MCF 10A (cell line): ENCODE data around the gene NET1. TPM values are rescaled to one million over a fixed set of nuclear protein-coding genes. Genes with fewer than 3 reads are reported as not detected.

ENCODE experiments used
- BruUV-seq: library from RNA; stranded (reverse); fragments of 400-500 nt; replicated peaks from 2 replicates; lab custom pipeline; 2021; lab: Mats Ljungman, UMichigan
- CTCF ChIA-PET: fragments of 300-600 bp; sonication (Branson Sonifier 250); formaldehyde crosslinking; extraction: SDS; loops from one replicate; lab custom pipeline; 2021; ENCODE audit warnings: antibody characterized with exemption, inconsistent platforms; lab: Yijun Ruan, JAX
- POLR2A ChIA-PET: fragments of 300-600, 350-650 bp; sonication (Branson Sonifier 250); formaldehyde crosslinking; extraction: SDS; loops from one replicate; lab custom pipeline; 2020; ENCODE audit warnings: antibody characterized with exemption, inconsistent platforms; lab: Yijun Ruan, JAX
- DNase-seq: peaks from one replicate; pipeline ENCODE4 v3.0.0-alpha.2; 2018; ENCODE audit not compliant: unreplicated experiment
- H3K27ac Mint-ChIP-seq: one replicate; pipeline ENCODE4 v1.8.0; 2022; ENCODE audit warnings: mild to moderate bottlenecking, low read depth, mixed read lengths; ENCODE audit not compliant: unreplicated experiment
- H3K27me3 Mint-ChIP-seq: one replicate; pipeline ENCODE4 v1.8.0; 2022; ENCODE audit warnings: mixed read lengths; ENCODE audit not compliant: insufficient read depth, unreplicated experiment
- H3K36me3 Mint-ChIP-seq: one replicate; pipeline ENCODE4 v1.8.0; 2022; ENCODE audit warnings: mild to moderate bottlenecking, moderate library complexity, mixed read lengths; ENCODE audit not compliant: insufficient read depth, unreplicated experiment
- H3K4me1 Mint-ChIP-seq: one replicate; pipeline ENCODE4 v1.8.0; 2022; ENCODE audit warnings: mixed read lengths; ENCODE audit not compliant: insufficient read depth, unreplicated experiment
- H3K4me3 Mint-ChIP-seq: one replicate; pipeline ENCODE4 v1.8.0; 2022; ENCODE audit warnings: mild to moderate bottlenecking, moderate library complexity, mixed read lengths; ENCODE audit not compliant: unreplicated experiment
- H3K9me3 Mint-ChIP-seq: one replicate; pipeline ENCODE4 v1.8.0; 2022; ENCODE audit warnings: mixed read lengths; ENCODE audit not compliant: unreplicated experiment
- intact Hi-C: fragments of 100-400 bp; cut with micrococcal nuclease; formaldehyde crosslinking; loops from 2 replicates; pipeline ENCODE4 v1.14.1; 2022
- total RNA-seq: library from RNA; stranded (reverse); gene quantifications from 2 replicates; pipeline ENCODE4 v1.2.3, GENCODE V29; 2022
- TF ChIP-seq, protein P1 (sequence below): fragments of 200-600 bp; IDR thresholded peaks from one replicate; pipeline ENCODE4 v1.8.0; 2022; ENCODE audit warnings: antibody characterized with exemption, mild to moderate bottlenecking; ENCODE audit not compliant: unreplicated experiment

NET1 gene
- total RNA-seq, 1 experiment from 2014 or later = 40.3 TPM

DNA sequence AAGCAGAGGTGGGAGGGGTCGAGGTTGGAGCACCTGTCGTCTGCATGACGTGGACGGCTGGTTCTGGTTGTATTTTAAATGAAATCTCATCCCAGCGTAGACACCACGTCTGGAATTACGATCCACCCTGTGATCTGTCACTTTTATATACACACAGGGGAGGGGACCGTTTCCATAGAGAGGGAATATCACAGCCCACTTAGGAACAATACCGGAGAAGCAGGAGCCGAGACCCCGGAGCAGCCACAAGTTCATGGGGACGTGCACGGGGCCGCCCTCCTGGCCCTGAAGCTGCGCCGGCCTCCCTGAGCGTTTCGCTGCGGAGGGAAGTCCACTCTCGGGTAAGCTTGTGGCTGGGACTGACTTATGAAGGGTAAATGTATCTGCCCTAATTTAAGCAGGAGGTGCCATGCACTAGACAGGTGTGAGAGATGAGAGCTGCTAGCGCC, 47.4 kb upstream of the NET1 start, which contains the start of gene UCN3:
TSS of gene UCN3 (plus strand) at position 77 of the 449 bp plus-strand sequence. CDS start 8,755 bp downstream, outside the sequence.
- intact Hi-C loops = no loop called here
- Mint-ChIP-seq H3K4me1 (no peaks in the 10 kb centered on the region), H3K27me3 (peaks cover 45% of the 10 kb centered on the region), H3K27ac (no peak within 1 kb of the TSS), H3K36me3 (no peaks in the 10 kb centered on the region), H3K4me3 (no peak within 1 kb of the TSS), H3K9me3 (no peaks in the 10 kb centered on the region)
- TF ChIP-seq, protein P1, sequence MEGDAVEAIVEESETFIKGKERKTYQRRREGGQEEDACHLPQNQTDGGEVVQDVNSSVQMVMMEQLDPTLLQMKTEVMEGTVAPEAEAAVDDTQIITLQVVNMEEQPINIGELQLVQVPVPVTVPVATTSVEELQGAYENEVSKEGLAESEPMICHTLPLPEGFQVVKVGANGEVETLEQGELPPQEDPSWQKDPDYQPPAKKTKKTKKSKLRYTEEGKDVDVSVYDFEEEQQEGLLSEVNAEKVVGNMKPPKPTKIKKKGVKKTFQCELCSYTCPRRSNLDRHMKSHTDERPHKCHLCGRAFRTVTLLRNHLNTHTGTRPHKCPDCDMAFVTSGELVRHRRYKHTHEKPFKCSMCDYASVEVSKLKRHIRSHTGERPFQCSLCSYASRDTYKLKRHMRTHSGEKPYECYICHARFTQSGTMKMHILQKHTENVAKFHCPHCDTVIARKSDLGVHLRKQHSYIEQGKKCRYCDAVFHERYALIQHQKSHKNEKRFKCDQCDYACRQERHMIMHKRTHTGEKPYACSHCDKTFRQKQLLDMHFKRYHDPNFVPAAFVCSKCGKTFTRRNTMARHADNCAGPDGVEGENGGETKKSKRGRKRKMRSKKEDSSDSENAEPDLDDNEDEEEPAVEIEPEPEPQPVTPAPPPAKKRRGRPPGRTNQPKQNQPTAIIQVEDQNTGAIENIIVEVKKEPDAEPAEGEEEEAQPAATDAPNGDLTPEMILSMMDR = no peak
- ChIA-PET CTCF (interaction anchor here (0.6 kb wide), 1 partner anchor 57 kb away, joined by 3 read pairs; no protein-coding TSS in a partner anchor), POLR2A (interaction anchor here (0.5 kb wide), 1 partner anchor 1020 kb away, joined by 3 read pairs; no protein-coding TSS in a partner anchor)
- no peak for DNase-seq
- no TSS peak for BruUV-seq

DNA sequence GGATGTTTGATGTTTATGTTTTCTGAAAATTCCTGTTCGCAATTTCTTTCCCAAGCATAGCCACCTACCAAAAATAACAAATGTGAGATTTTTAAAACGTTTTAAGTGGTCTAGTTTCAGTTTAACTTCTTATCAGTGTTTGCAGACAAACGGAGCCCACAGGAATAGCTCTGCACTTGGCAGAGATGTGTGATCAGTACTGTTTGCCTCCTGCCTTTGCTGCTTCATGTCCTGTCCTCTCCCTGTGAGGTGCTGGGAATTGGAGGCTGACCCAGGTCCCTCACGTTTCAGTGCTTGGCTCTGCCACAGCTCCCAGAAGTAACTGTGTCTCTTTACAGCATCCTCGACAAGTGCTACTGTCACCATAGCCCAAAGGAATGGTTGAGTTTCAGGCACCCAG, 46.4 kb upstream of the NET1 start:
- no peak for DNase-seq
- TF ChIP-seq, protein P1 = no peak
- POLR2A ChIA-PET = no interaction called here
- H3K4me3 Mint-ChIP-seq = no peak overlapping the region
- peaks cover 45% of the 10 kb centered on the region for H3K27me3 Mint-ChIP-seq
- no TSS peak for BruUV-seq
- no peaks in the 10 kb centered on the region for H3K4me1 Mint-ChIP-seq
- intact Hi-C loops = no loop called here
- H3K9me3 Mint-ChIP-seq = peaks cover 5% of the 10 kb centered on the region
- H3K27ac Mint-ChIP-seq = no peak overlapping the region
- CTCF ChIA-PET = interaction anchor here (0.6 kb wide), 1 partner anchor 18 kb away, joined by 3 read pairs; no protein-coding TSS in a partner anchor
- H3K36me3 Mint-ChIP-seq = no peaks in the 10 kb centered on the region

DNA sequence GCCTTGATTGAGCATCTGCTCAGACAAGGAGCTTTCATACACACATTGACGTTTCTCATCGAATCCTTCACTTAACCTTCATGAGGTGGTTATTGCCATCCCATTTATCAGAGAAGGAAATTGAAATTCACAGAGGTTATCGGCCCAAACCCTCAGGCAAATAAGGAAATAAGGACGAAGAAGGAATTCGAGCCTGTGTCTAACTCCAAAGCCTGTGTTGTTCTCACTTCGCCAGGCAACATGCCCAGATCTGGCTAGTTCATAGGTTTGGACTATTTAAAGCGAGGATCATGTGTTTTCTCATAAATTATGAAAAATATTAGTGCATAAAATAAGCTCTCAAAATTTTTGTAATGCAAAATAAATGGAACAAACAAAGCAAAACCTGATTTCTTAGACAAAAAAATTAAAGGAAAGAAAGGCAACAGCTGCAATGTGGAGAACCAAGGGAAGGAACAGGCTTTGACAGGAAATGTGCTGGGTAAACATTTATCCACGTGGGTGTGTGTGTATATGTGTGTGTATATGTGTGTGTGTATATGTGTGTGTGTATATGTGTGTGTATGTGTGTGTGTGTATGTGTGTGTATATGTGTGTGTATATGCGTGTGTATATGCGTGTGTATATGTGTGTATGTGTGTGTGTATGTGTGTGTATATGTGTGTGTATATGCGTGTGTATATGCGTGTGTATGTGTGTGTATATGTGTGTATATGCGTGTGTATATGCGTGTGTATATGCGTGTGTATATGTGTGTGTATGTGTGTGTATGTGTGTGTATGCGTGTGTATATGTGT, 42.8 kb upstream of the NET1 start:
- TF ChIP-seq, protein P1 = no peak
- ChIA-PET POLR2A (interaction anchor here (1.0 kb wide), 1 partner anchor 63 kb away, joined by 4 read pairs; no protein-coding TSS in a partner anchor), CTCF (interaction anchor here (1.2 kb wide), 1 partner anchor 14 kb away, joined by 4 read pairs; no protein-coding TSS in a partner anchor)
- no peak overlapping the region for H3K27ac Mint-ChIP-seq
- intact Hi-C loops = no loop called here
- H3K36me3 Mint-ChIP-seq = no peaks in the 10 kb centered on the region
- no peaks in the 10 kb centered on the region for H3K4me1 Mint-ChIP-seq
- DNase-seq = no peak
- H3K4me3 Mint-ChIP-seq = no peak overlapping the region
- peaks cover 9% of the 10 kb centered on the region for H3K9me3 Mint-ChIP-seq
- BruUV-seq = no TSS peak
- H3K27me3 Mint-ChIP-seq = peaks cover 34% of the 10 kb centered on the region
